IMR-90 (cell line): ENCODE data around the gene MMAB. TPM values are rescaled to one million over a fixed set of nuclear protein-coding genes. Genes with fewer than 3 reads are reported as not detected.

Experiments used
- ATAC-seq: fragments of 200-7000 bp; cut with Tn5 transposase; 2 replicates; pipeline ENCODE4 v1.9.1; 2020; ENCODE audit warnings: low read depth, mild to moderate bottlenecking, moderate library complexity
- BruUV-seq: library from RNA; stranded (reverse); fragments of 400-500 nt; replicated peaks from 2 replicates; lab custom pipeline; 2021; lab: Mats Ljungman, UMichigan
- CTCF ChIA-PET: fragments of 300-600 bp; formaldehyde crosslinking; extraction: SDS; loops from one replicate; lab custom pipeline; 2021; ENCODE audit warnings: antibody characterized with exemption; lab: Yijun Ruan, JAX
- POLR2A ChIA-PET: fragments of 300-600 bp; sonication (Branson Sonifier 250); formaldehyde crosslinking; loops from one replicate; lab custom pipeline; 2022; ENCODE audit warnings: antibody characterized with exemption; ENCODE audit not compliant: unreplicated experiment; lab: Charles Lee
- DNase-seq: peaks from one replicate; pipeline ENCODE4 v3.0.0; 2013
- H2AFZ ChIP-seq: replicated peaks from 2 replicates; pipeline ENCODE3; 2013; ENCODE audit warnings: low read length, mild to moderate bottlenecking; ENCODE audit not compliant: poor library complexity
- H2AK5ac ChIP-seq: 2 replicates; pipeline ENCODE4 v1.6.1; 2013; ENCODE audit warnings: low read depth, low read length, inconsistent platforms
- H2AK9ac ChIP-seq: replicated peaks from 2 replicates; pipeline ENCODE3; 2013; ENCODE audit warnings: mild to moderate bottlenecking, low read depth, low read length, moderate library complexity; ENCODE audit not compliant: poor library complexity
- H2BK120ac ChIP-seq: 2 replicates; pipeline ENCODE4 v1.6.1; 2013; ENCODE audit warnings: low read depth, low read length, inconsistent platforms
- H2BK15ac ChIP-seq: 3 replicates; pipeline ENCODE4 v1.6.1; 2013; ENCODE audit warnings: low read depth, low read length, inconsistent platforms
- H2BK20ac ChIP-seq: 2 replicates; pipeline ENCODE4 v1.6.1; 2013; ENCODE audit warnings: low read depth, mild to moderate bottlenecking, inconsistent platforms, low read length, moderate library complexity
- H2BK5ac ChIP-seq: 2 replicates; pipeline ENCODE4 v1.6.1; 2013; ENCODE audit warnings: mild to moderate bottlenecking, low read depth, low read length, inconsistent platforms; ENCODE audit not compliant: poor library complexity, severe bottlenecking
- H3K14ac ChIP-seq: replicated peaks from 2 replicates; pipeline ENCODE4 v1.6.1; 2013; ENCODE audit warnings: low read depth, low read length, inconsistent platforms
- H3K18ac ChIP-seq: 2 replicates; pipeline ENCODE4 v1.6.1; 2013; ENCODE audit warnings: low read depth, low read length, control low read depth
- H3K23ac ChIP-seq: 2 replicates; pipeline ENCODE4 v1.6.1; 2013; ENCODE audit warnings: low read depth, low read length, inconsistent platforms
- H3K27ac ChIP-seq: 2 replicates; pipeline ENCODE4 v1.5.1; 2013; ENCODE audit warnings: mild to moderate bottlenecking, control low read depth, low read length; ENCODE audit not compliant: insufficient read depth
- H3K27me3 ChIP-seq: 2 replicates; pipeline ENCODE4 v1.6.1; 2013; ENCODE audit warnings: low read length; ENCODE audit not compliant: control insufficient read depth, insufficient read depth
- H3K36me3 ChIP-seq: 2 replicates; pipeline ENCODE4 v1.6.1; 2013; ENCODE audit warnings: low read length, mixed read lengths; ENCODE audit not compliant: control insufficient read depth, insufficient read depth
- H3K4ac ChIP-seq: 2 replicates; pipeline ENCODE4 v1.6.1; 2013; ENCODE audit warnings: low read depth, low read length, inconsistent platforms
- H3K4me1 ChIP-seq: 2 replicates; pipeline ENCODE4 v1.6.1; 2013; ENCODE audit warnings: low read length, mixed read lengths; ENCODE audit not compliant: control insufficient read depth, insufficient read depth
- H3K4me2 ChIP-seq: 2 replicates; pipeline ENCODE4 v1.6.1; 2013; ENCODE audit warnings: low read depth, mild to moderate bottlenecking, control low read depth, low read length, moderate library complexity
- H3K4me3 ChIP-seq: 2 replicates; pipeline ENCODE4 v1.5.1; 2013; ENCODE audit warnings: low read depth, mild to moderate bottlenecking, control low read depth, low read length, moderate library complexity; ENCODE audit not compliant: insufficient read depth
- H3K56ac ChIP-seq: 2 replicates; pipeline ENCODE4 v1.6.1; 2013; ENCODE audit warnings: low read length, inconsistent platforms; ENCODE audit not compliant: insufficient read depth; ENCODE audit errors: extremely low read depth
- H3K79me1 ChIP-seq, 2 experiments: 2 replicates each; pipeline ENCODE4 v1.6.1; 2013; ENCODE audit warnings: low read length in 2 of 2, inconsistent platforms in 1 of 2, low read depth in 1 of 2
- H3K9ac ChIP-seq: 2 replicates; pipeline ENCODE4 v1.6.1; 2013; ENCODE audit warnings: low read depth, low read length, control low read depth
- H3K9me1 ChIP-seq: 2 replicates; pipeline ENCODE4 v1.6.1; 2013; ENCODE audit warnings: low read length, inconsistent platforms; ENCODE audit not compliant: insufficient read depth
- H3K9me3 ChIP-seq: 2 replicates; pipeline ENCODE4 v1.6.1; 2013; ENCODE audit warnings: low read length; ENCODE audit not compliant: control insufficient read depth, insufficient read depth
- H4K20me1 ChIP-seq: 2 replicates; pipeline ENCODE4 v1.6.1; 2013; ENCODE audit warnings: low read length, inconsistent platforms; ENCODE audit not compliant: insufficient read depth
- H4K5ac ChIP-seq: 2 replicates; pipeline ENCODE4 v1.6.1; 2013; ENCODE audit warnings: mild to moderate bottlenecking, low read depth, low read length, control low read depth
- H4K8ac ChIP-seq, 2 experiments: 2 replicates each; pipeline ENCODE4 v1.6.1; 2013; ENCODE audit warnings: low read depth in 2 of 2, low read length in 2 of 2, control low read depth in 1 of 2, inconsistent platforms in 1 of 2
- H4K91ac ChIP-seq: 2 replicates; pipeline ENCODE4 v1.6.1; 2013; ENCODE audit warnings: low read depth, low read length, inconsistent platforms; ENCODE audit not compliant: insufficient read depth
- BHLHE40 ChIP-seq: fragments of 150-350 bp; IDR thresholded peaks from 2 replicates; pipeline ENCODE4 v1.6.1; 2016; ENCODE audit warnings: mild to moderate bottlenecking, low read depth, low read length
- CHD1 ChIP-seq: IDR thresholded peaks from 2 replicates; pipeline ENCODE4 v1.6.1; 2012; ENCODE audit warnings: low read depth, low read length, improper control_type of control experiment
- FOS ChIP-seq: fragments of 150-350 bp; IDR thresholded peaks from 2 replicates; pipeline ENCODE4 v1.6.1; 2016; ENCODE audit warnings: low read depth, low read length
- MAFK ChIP-seq: IDR thresholded peaks from 2 replicates; pipeline ENCODE4 v1.6.1; 2012; ENCODE audit warnings: low read depth, low read length, improper control_type of control experiment
- MXI1 ChIP-seq: IDR thresholded peaks from 2 replicates; pipeline ENCODE4 v1.6.1; 2012; ENCODE audit warnings: low read depth, mild to moderate bottlenecking, low read length, moderate library complexity, borderline replicate concordance
- NFE2L2 ChIP-seq: fragments of 150-350 bp; IDR thresholded peaks from 2 replicates; pipeline ENCODE4 v1.6.1; 2016; ENCODE audit warnings: low read depth, mild to moderate bottlenecking, low read length
- RAD21 ChIP-seq: IDR thresholded peaks from 2 replicates; pipeline ENCODE4 v1.6.1; 2012; ENCODE audit warnings: low read length, improper control_type of control experiment
- RCOR1 ChIP-seq: IDR thresholded peaks from 2 replicates; pipeline ENCODE4 v1.6.1; 2012; ENCODE audit warnings: mild to moderate bottlenecking, low read length, improper control_type of control experiment; ENCODE audit not compliant: insufficient replicate concordance
- WGBS, 2 experiments: methylation state at CpG; one replicate each; pipeline versions ENCODE4 v1.1.5 to v1.1.7; 2013; ENCODE audit warnings: missing lambda C conversion rate in 2 of 2; ENCODE audit not compliant: insufficient read length in 1 of 2; ENCODE audit errors: extremely low coverage in 2 of 2; 5-methylcytosine and 5-hydroxymethylcytosine counted together
- dilution Hi-C: fragments of 300-500 bp; cut with HindIII; formaldehyde crosslinking; loops from one replicate; pipeline ENCODE4 v1.14.3; 2018; ENCODE audit warnings: low sequenced_read_pairs; ENCODE audit not compliant: unreplicated experiment
- in situ Hi-C: fragments of 300-500 bp; cut with MboI; formaldehyde crosslinking; loops from 3 replicates; pipeline ENCODE4 v1.14.3; 2019; ENCODE audit warnings: low sequenced_read_pairs, inconsistent platforms, mixed read lengths
- intact Hi-C: fragments of 100-400 bp; cut with micrococcal nuclease; formaldehyde crosslinking; loops from 2 replicates; pipeline ENCODE4 v1.10.0; 2022
- polyA plus RNA-seq, 3 experiments: library from polyadenylated mRNA; depleted of rRNA; stranded (reverse); fragments of >200 nt; gene quantifications; 2 replicates each; pipeline ENCODE4 v1.2.3, GENCODE V29; 2012; ENCODE audit warnings: low replicate concordance in 1 of 3
- total RNA-seq: library from RNA; depleted of rRNA; stranded (reverse); fragments of >200 nt; gene quantifications from 2 replicates; pipeline ENCODE4 v1.2.3, GENCODE V29; 2012
- TF ChIP-seq, protein P1 (sequence below): conservative IDR thresholded peaks from 2 replicates; pipeline ENCODE4 v1.5.1; 2012; ENCODE audit warnings: mild to moderate bottlenecking, low read depth, low read length, improper control_type of control experiment

The MMAB gene
- total and polyA plus RNA-seq, 2 of the 4 experiments (the other 2 are of a cell fraction), result 16.5 to 16.9 TPM

DNA sequence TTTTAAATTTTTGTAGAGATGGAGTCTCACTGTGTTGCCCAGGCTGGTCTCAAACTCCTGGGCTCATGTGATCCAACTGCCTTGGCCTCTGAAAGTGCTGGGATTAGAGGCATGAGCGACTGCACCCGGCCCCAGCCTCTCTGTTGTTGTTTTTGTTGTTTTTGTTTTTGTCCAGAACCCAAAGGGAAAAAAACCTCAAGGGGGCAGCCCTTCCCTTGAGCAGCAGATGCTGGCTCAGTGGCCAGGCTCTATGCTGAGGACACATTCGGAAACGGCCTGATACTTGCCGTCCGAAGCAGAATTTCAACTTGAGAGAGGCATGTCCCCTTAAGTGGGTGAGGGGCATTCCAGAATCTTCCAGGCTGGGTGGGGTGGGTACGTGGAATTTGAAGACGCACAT, 7.0 kb upstream of the MMAB start:
- Histone ChIP-seq H2BK15ac (no peak overlapping the region), H2BK5ac (no peak overlapping the region), H3K4me3 (no peak overlapping the region), H3K27ac (no peak overlapping the region), H2BK120ac (no peak overlapping the region), H3K36me3 (peaks cover 11% of the 10 kb centered on the region), H3K27me3 (no peaks in the 10 kb centered on the region), H4K8ac (no peak overlapping the region), H2AK9ac (no peak overlapping the region), H3K56ac (no peak overlapping the region), H3K9me3 (no peaks in the 10 kb centered on the region), H2AK5ac (no peak overlapping the region), H3K79me1 (no peaks in the 10 kb centered on the region; a peak in 1 of 4 replicates), H4K20me1 (no peaks in the 10 kb centered on the region), H4K91ac (no peak overlapping the region), H2BK20ac (no peak overlapping the region), H3K4me2 (no peak overlapping the region), H3K14ac (no peak overlapping the region), H3K4ac (no peak overlapping the region), H4K5ac (no peak overlapping the region), H3K4me1 (no peaks in the 10 kb centered on the region), H3K18ac (no peak overlapping the region), H2AFZ (no peak overlapping the region), H3K23ac (no peak overlapping the region), H3K9ac (no peak overlapping the region), H3K9me1 (0 out of 2 replicates have a peak, but pooled peaks cover 6% of the 10 kb centered on the region)
- ATAC-seq (no peak), DNase-seq (no peak)
- no peak for TF ChIP-seq CHD1
- no peak for TF ChIP-seq MXI1
- TF ChIP-seq RAD21, result no peak
- TF ChIP-seq RCOR1, result no peak
- TF ChIP-seq BHLHE40, result no peak
- no peak for TF ChIP-seq FOS
- TF ChIP-seq MAFK, result no peak
- TF ChIP-seq NFE2L2, result no peak
- TF ChIP-seq, protein P1, sequence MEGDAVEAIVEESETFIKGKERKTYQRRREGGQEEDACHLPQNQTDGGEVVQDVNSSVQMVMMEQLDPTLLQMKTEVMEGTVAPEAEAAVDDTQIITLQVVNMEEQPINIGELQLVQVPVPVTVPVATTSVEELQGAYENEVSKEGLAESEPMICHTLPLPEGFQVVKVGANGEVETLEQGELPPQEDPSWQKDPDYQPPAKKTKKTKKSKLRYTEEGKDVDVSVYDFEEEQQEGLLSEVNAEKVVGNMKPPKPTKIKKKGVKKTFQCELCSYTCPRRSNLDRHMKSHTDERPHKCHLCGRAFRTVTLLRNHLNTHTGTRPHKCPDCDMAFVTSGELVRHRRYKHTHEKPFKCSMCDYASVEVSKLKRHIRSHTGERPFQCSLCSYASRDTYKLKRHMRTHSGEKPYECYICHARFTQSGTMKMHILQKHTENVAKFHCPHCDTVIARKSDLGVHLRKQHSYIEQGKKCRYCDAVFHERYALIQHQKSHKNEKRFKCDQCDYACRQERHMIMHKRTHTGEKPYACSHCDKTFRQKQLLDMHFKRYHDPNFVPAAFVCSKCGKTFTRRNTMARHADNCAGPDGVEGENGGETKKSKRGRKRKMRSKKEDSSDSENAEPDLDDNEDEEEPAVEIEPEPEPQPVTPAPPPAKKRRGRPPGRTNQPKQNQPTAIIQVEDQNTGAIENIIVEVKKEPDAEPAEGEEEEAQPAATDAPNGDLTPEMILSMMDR, result no peak
- dilution Hi-C loops, result no loop called here
- no TSS peak for BruUV-seq
- WGBS, 2 experiments, result 81% methylated on average over 5 of the region's 8 CpGs; no CpG with 5 or more reads in 1 of the 2 experiments
- POLR2A ChIA-PET, result no interaction called here
- intact Hi-C loops, result no loop called here
- CTCF ChIA-PET, result no interaction called here
- in situ Hi-C loops, result no loop called here
